Stomach (tissue), 9 donors: Measurements from ENCODE around the gene FCHSD2. TPM values are rescaled to one million over a fixed set of nuclear protein-coding genes. Genes with fewer than 3 reads are reported as not detected.

Experiments used
- DNase-seq, 2 donors: peaks; one replicate each; pipeline versions ENCODE4 v3.0.0 to v3.0.0-alpha.2; 2013 to 2019
- H3K27ac ChIP-seq, 5 donors: fragments of 200-600 bp in 4 of 5; sonication (generic) in 4 of 5; one replicate each; pipeline ENCODE4 v1.5.1; 2013 to 2019; ENCODE audit warnings: mild to moderate bottlenecking in 1 of 5, moderate library complexity in 1 of 5
- H3K27me3 ChIP-seq, 3 donors: fragments of 200-600 bp; sonication (generic); one replicate each; pipeline ENCODE4 v1.5.1; 2017 to 2019; ENCODE audit warnings: mixed run types in 1 of 3
- H3K36me3 ChIP-seq, 4 donors: fragments of 200-600 bp; sonication (generic); 1 replicate in 3 of 4; 2 replicates in 1 of 4; pipeline ENCODE4 v1.5.1; 2016 to 2019
- H3K4me1 ChIP-seq, 4 donors: fragments of 200-600 bp; sonication (generic); one replicate each; pipeline ENCODE4 v1.5.1; 2016 to 2019
- H3K4me3 ChIP-seq, 4 donors: fragments of 200-600 bp; sonication (generic) in 3 of 4; one replicate each; pipeline ENCODE4 v1.5.1; 2016 to 2019; ENCODE audit warnings: mild to moderate bottlenecking in 1 of 4
- H3K9me3 ChIP-seq, 4 donors: fragments of 200-600 bp; sonication (generic); one replicate each; pipeline ENCODE4 v1.5.1; 2016 to 2019
- CTCF ChIP-seq, 7 experiments: fragments of 450-650 bp in 4 of 7; fragments of 200-600 bp in 3 of 7; sonication (generic) in 3 of 7; IDR thresholded peaks; one replicate each; pipeline ENCODE4 v1.5.1; 2016 to 2019; ENCODE audit warnings: antibody characterized with exemption in 7 of 7, control low read depth in 2 of 7, mild to moderate bottlenecking in 1 of 7
- EP300 ChIP-seq: sonication (generic); formaldehyde crosslinking; IDR thresholded peaks from one replicate; pipeline ENCODE4 v1.6.1; 2017; ENCODE audit warnings: antibody characterized with exemption
- POLR2A ChIP-seq, 4 donors: fragments of 450-650 bp; IDR thresholded peaks; one replicate each; pipeline ENCODE4 v1.6.1; 2016; ENCODE audit warnings: antibody characterized with exemption in 4 of 4, control low read depth in 2 of 4, mild to moderate bottlenecking in 1 of 4, moderate library complexity in 1 of 4
- POLR2AphosphoS5 ChIP-seq, 3 donors: sonication (generic); formaldehyde crosslinking; IDR thresholded peaks; one replicate each; pipeline ENCODE4 v1.6.1; 2016; ENCODE audit warnings: antibody characterized with exemption in 3 of 3
- WGBS, 5 donors: extraction: QIAGEN DNeasy Blood & Tissue Kit in 3 of 5; methylation state at CpG; one replicate each; pipeline versions ENCODE4 v1.1.5 to v1.1.7; 2013 to 2018; 5-methylcytosine and 5-hydroxymethylcytosine counted together
- intact Hi-C: fragments of 100-400 bp; cut with DNase I; formaldehyde crosslinking; loops from one replicate; pipeline ENCODE4 v1.15.1; 2023; ENCODE audit warnings: low total_unique reads
- polyA plus RNA-seq, 3 donors: library from polyadenylated mRNA; stranded (reverse); fragments of 200-250 nt; gene quantifications; one replicate each; pipeline ENCODE4 v1.2.3, GENCODE V29; 2013
- total RNA-seq, 5 donors: library from RNA; depleted of rRNA; stranded (reverse); fragments of >200 nt; gene quantifications; one replicate each; pipeline versions ENCODE4 v1.1.0 to v1.2.3, GENCODE V29; 2014 to 2016
- donor health status: healthy with polysubstance abuse.
- donor health status: Bipolar disorder and iron deficiency.
- donor health status: healthy.

Gene FCHSD2
- total and polyA plus RNA-seq, 8 donors = 5.7 to 64.3 (median 15.9) TPM

GRCh38 chr11:73172992-73173656 is 31.0 kb upstream of the FCHSD2 start:
- WGBS, 5 donors = 84 to 89% (median 86%) methylated on average over 4 of the region's 4 CpGs
- Histone ChIP-seq H3K9me3 (no peaks in the 10 kb centered on the region), H3K27ac (peak overlapping the region in 2 of 5 donors; percentile 8 to 9), H3K4me1 (peaks cover 5 to 43% (median 19%) of the 10 kb centered on the region in 4 donors), H3K27me3 (no peaks in the 10 kb centered on the region), H3K36me3 (no peaks in the 10 kb centered on the region), H3K4me3 (no peak overlapping the region)
- no peak for TF ChIP-seq CTCF (IDR thresholded peaks at IDR 0.05)
- no peak for TF ChIP-seq POLR2AphosphoS5 (IDR thresholded peaks at IDR 0.05)
- TF ChIP-seq EP300 = no peak
- no peak for TF ChIP-seq POLR2A (IDR thresholded peaks at IDR 0.05)
- DNase-seq = no peak
- intact Hi-C loops = loop anchor here (5.0 kb wide), 1 partner anchor 246 kb away; no protein-coding TSS in a partner anchor

- peaks cover 0 to 27% (median 7%) of the 10 kb centered on the region in 4 donors for H3K4me1 ChIP-seq
- no peaks in the 10 kb centered on the region for H3K27me3 ChIP-seq
- DNase-seq = no peak
- no peak overlapping the region for H3K27ac ChIP-seq
- WGBS, 5 donors = 72 to 81% (median 78%) methylated on average over 8 of the region's 8 CpGs
- H3K4me3 ChIP-seq = no peak overlapping the region
- no peaks in the 10 kb centered on the region for H3K36me3 ChIP-seq
- TF ChIP-seq POLR2A (IDR thresholded peaks at IDR 0.05) (no peak), EP300 (no peak), CTCF (IDR thresholded peaks at IDR 0.05) (no peak), POLR2AphosphoS5 (IDR thresholded peaks at IDR 0.05) (no peak)
- no peaks in the 10 kb centered on the region for H3K9me3 ChIP-seq
- intact Hi-C loops = loop anchor here (5.0 kb wide), 1 partner anchor 244 kb away; no protein-coding TSS in a partner anchor
These were observed 29.5 kb upstream of the FCHSD2 start for GRCh38 chr11:73171436-73172161.

GRCh38 chr11:73170140-73170539 is 28.0 kb upstream of the FCHSD2 start:
- H3K27me3 ChIP-seq = no peaks in the 10 kb centered on the region
- TF ChIP-seq CTCF (IDR thresholded peaks at IDR 0.05) (no peak), EP300 (no peak), POLR2AphosphoS5 (IDR thresholded peaks at IDR 0.05) (no peak), POLR2A (IDR thresholded peaks at IDR 0.05) (no peak)
- peaks cover 0 to 14% (median 0%) of the 10 kb centered on the region in 4 donors for H3K4me1 ChIP-seq
- no peak overlapping the region for H3K27ac ChIP-seq
- no peaks in the 10 kb centered on the region for H3K36me3 ChIP-seq
- no peak overlapping the region for H3K4me3 ChIP-seq
- no peaks in the 10 kb centered on the region for H3K9me3 ChIP-seq
- DNase-seq = no peak
- 85 to 95% (median 88%) methylated on average over 2 of the region's 2 CpGs for WGBS, 5 donors
- intact Hi-C loops = loop anchor here (5.0 kb wide), 1 partner anchor 243 kb away; no protein-coding TSS in a partner anchor

- WGBS, 5 donors = 76 to 88% (median 82%) methylated on average over 10 to 11 of the region's 11 CpGs
- DNase-seq = no peak
- Histone ChIP-seq H3K27ac (no peak overlapping the region), H3K4me3 (no peak overlapping the region), H3K27me3 (no peaks in the 10 kb centered on the region), H3K36me3 (no peaks in the 10 kb centered on the region), H3K4me1 (peaks cover 0 to 9% (median 0%) of the 10 kb centered on the region in 4 donors), H3K9me3 (no peaks in the 10 kb centered on the region)
- TF ChIP-seq CTCF (IDR thresholded peaks at IDR 0.05) (no peak), EP300 (no peak), POLR2AphosphoS5 (IDR thresholded peaks at IDR 0.05) (no peak), POLR2A (IDR thresholded peaks at IDR 0.05) (no peak)
- intact Hi-C loops = no loop called here
These were observed 26.9 kb upstream of the FCHSD2 start for GRCh38 chr11:73168925-73169579.
